Measurements from ENCODE around the gene KCNE4.
A peak's percentile ranks its signal among the peaks of the same experiment; 100 is the strongest.

The KCNE4 gene

GRCh38 chr2:223041527-223042109 is 10.4 kb upstream of the KCNE4 start:
- DNase-seq, result peak; percentile 34

- DNase-seq, result no peak
Measured at GRCh38 chr2:223042284-223042683, 9.7 kb upstream of the KCNE4 start.

- DNase-seq, result no peak
Measured at GRCh38 chr2:223042704-223043118, 9.3 kb upstream of the KCNE4 start.

GRCh38 chr2:223043164-223043941 is 8.6 kb upstream of the KCNE4 start:
- DNase-seq, result no peak

GRCh38 chr2:223044092-223044836 is 7.7 kb upstream of the KCNE4 start:
- DNase-seq, result no peak

GRCh38 chr2:223044916-223045700 is 6.9 kb upstream of the KCNE4 start:
- no peak for DNase-seq

- no peak for DNase-seq
Measured at GRCh38 chr2:223046470-223047040, 5.4 kb upstream of the KCNE4 start.

- DNase-seq, result no peak
Measured at GRCh38 chr2:223047260-223047761, 4.7 kb upstream of the KCNE4 start.

GRCh38 chr2:223048519-223048918 is 3.5 kb upstream of the KCNE4 start:
- DNase-seq, result no peak

- DNase-seq, result no peak
Measured at GRCh38 chr2:223049356-223049755, 2.6 kb upstream of the KCNE4 start.

GRCh38 chr2:223050188-223050587 is 1.8 kb upstream of the KCNE4 start:
- no peak for DNase-seq

GRCh38 chr2:223050900-223051504 is 988 bp upstream of the KCNE4 start:
- no peak for DNase-seq

GRCh38 chr2:223052548-223053483 is 826 bp downstream of the KCNE4 start:
- DNase-seq, result no peak

GRCh38 chr2:223053484-223054192 is 1.6 kb downstream of the KCNE4 start:
- DNase-seq, result no peak

- no peak for DNase-seq
Measured at GRCh38 chr2:223054193-223054781, 2.3 kb downstream of the KCNE4 start.

GRCh38 chr2:223055140-223055539 is 3.1 kb downstream of the KCNE4 start:
- DNase-seq, result no peak

GRCh38 chr2:223055836-223056235 is 3.8 kb downstream of the KCNE4 start:
- DNase-seq, result peak; percentile 6

- no peak for DNase-seq
Measured at GRCh38 chr2:223056701-223057418, 4.9 kb downstream of the KCNE4 start.

GRCh38 chr2:223057569-223057968 is 5.6 kb downstream of the KCNE4 start:
- no peak for DNase-seq

Measured in DMS153 (cell line).